K562 (cell line): Measurements from ENCODE around the gene RPS2. TPM values are rescaled to one million over a fixed set of nuclear protein-coding genes. Genes with fewer than 3 reads are reported as not detected.
A peak's percentile ranks its signal among the peaks of the same experiment; 100 is the strongest.

Experiments
- ARID2 ChIP-seq: fragments of 450-650 bp; IDR thresholded peaks from 2 replicates; pipeline ENCODE4 v1.6.1; 2017; ENCODE audit warnings: antibody characterized with exemption, mild to moderate bottlenecking
- BRD4 ChIP-seq: fragments of 200-600 bp; sonication (generic); IDR thresholded peaks from 2 replicates; pipeline ENCODE4 v1.6.1; 2017; ENCODE audit warnings: inconsistent platforms
- DACH1 ChIP-seq: fragments of 450-650 bp; IDR thresholded peaks from 2 replicates; pipeline ENCODE4 v1.6.1; 2018; ENCODE audit not compliant: partially characterized antibody
- FOS ChIP-seq: IDR thresholded peaks from 3 replicates; pipeline ENCODE4 v1.6.1; 2011; ENCODE audit not compliant: insufficient read length; ENCODE audit errors: extremely low read depth
- JUNB ChIP-seq: fragments of 450-650 bp; formaldehyde crosslinking; conservative IDR thresholded peaks from 2 replicates; pipeline ENCODE4 v1.4.0; 2020; ENCODE audit warnings: mild to moderate bottlenecking
- MAFF ChIP-seq: IDR thresholded peaks from 2 replicates; pipeline ENCODE4 v1.6.1; 2012; ENCODE audit warnings: low read length, improper control_type of control experiment
- SP2 ChIP-seq: IDR thresholded peaks from 2 replicates; pipeline ENCODE4 v1.6.1; 2011; ENCODE audit warnings: mild to moderate bottlenecking, low read depth, low read length, moderate library complexity; ENCODE audit not compliant: poor library complexity, severe bottlenecking; ENCODE audit errors: extremely low read depth
- STAT5A ChIP-seq: IDR thresholded peaks from 2 replicates; pipeline ENCODE4 v1.6.1; 2012; ENCODE audit warnings: low read length, inconsistent platforms, borderline replicate concordance
- TAL1 ChIP-seq: fragments of 450-650 bp; IDR thresholded peaks from 2 replicates; pipeline ENCODE4 v1.6.1; 2016; ENCODE audit warnings: mild to moderate bottlenecking
- TARDBP ChIP-seq: fragments of 450-650 bp; IDR thresholded peaks from 2 replicates; pipeline ENCODE4 v1.6.1; 2016
- ZNF24 ChIP-seq: fragments of 450-650 bp; IDR thresholded peaks from 2 replicates; pipeline ENCODE4 v1.6.1; 2016
- ZNF444 ChIP-seq: fragments of 250-450 bp; sonication (Bioruptor Pico); IDR thresholded peaks from 2 replicates; pipeline ENCODE4 v1.4.0; 2020; ENCODE audit warnings: mild to moderate bottlenecking, moderate library complexity
- ZNF699 ChIP-seq: fragments of 250-450 bp; sonication (Bioruptor Pico); IDR thresholded peaks from 2 replicates; pipeline ENCODE4 v1.8.0; 2021; ENCODE audit warnings: mild to moderate bottlenecking, moderate library complexity; ENCODE audit not compliant: insufficient replicate concordance
- ZNF707 ChIP-seq: fragments of 250-450 bp; sonication (Bioruptor Pico); conservative IDR thresholded peaks from 2 replicates; pipeline ENCODE4 v1.8.0; 2022; ENCODE audit warnings: inconsistent platforms, mild to moderate bottlenecking, moderate library complexity
- ZNF830 ChIP-seq: fragments of 250-450 bp; sonication (Bioruptor Pico); IDR thresholded peaks from 2 replicates; pipeline ENCODE4 v1.5.0; 2021; ENCODE audit warnings: mild to moderate bottlenecking
- polyA plus RNA-seq, 8 experiments: library from polyadenylated mRNA; depleted of rRNA in 4 of 8; stranded (reverse) in 5 of 8; unstranded in 3 of 8; fragments of >200 nt; fragmentation: Nextera tagmentation in 2 of 8; fragmentation: Illumina TruSeq in 1 of 8; extraction: Ambion mirVana in 2 of 8; extraction: Trizol in 1 of 8; gene quantifications; 2 replicates each; pipeline versions ENCODE4 v1.2.1 to v1.2.3, GENCODE V29; 2011 to 2014; ENCODE audit warnings: inconsistent platforms in 1 of 8, missing spikeins in 1 of 8
- total RNA-seq, 7 experiments: library from RNA; depleted of rRNA in 6 of 7; stranded (reverse); fragments of >200 nt in 6 of 7; fragmentation: Illumina TruSeq in 2 of 7; extraction: Trizol in 2 of 7; gene quantifications; 2 replicates each; pipeline versions ENCODE4 v1.2.1 to v1.2.3, GENCODE V29; 2011 to 2021; ENCODE audit warnings: low replicate concordance in 1 of 7
- TF ChIP-seq, protein P1 (sequence below): fragments of 250-450 bp; sonication (Bioruptor Pico); IDR thresholded peaks from 2 replicates; pipeline ENCODE4 v1.8.0; 2021; ENCODE audit warnings: mild to moderate bottlenecking, moderate library complexity
- TF ChIP-seq, protein P2 (sequence below): fragments of 250-450 bp; sonication (Bioruptor Pico); IDR thresholded peaks from 2 replicates; pipeline ENCODE4 v1.8.0; 2022; ENCODE audit warnings: moderate library complexity, mild to moderate bottlenecking, inconsistent platforms
- TF ChIP-seq, protein P3 (sequence below): sonication (generic); formaldehyde crosslinking; IDR thresholded peaks from 2 replicates; pipeline ENCODE4 v1.9.0; 2022; ENCODE audit warnings: mild to moderate bottlenecking, missing genetic modification reagents
- TF ChIP-seq, protein P4 (sequence below): fragments of 250-450 bp; sonication (Bioruptor Pico); IDR thresholded peaks from 2 replicates; pipeline ENCODE4 v1.4.0; 2020; ENCODE audit warnings: mild to moderate bottlenecking, moderate library complexity
- TF ChIP-seq, protein P5 (sequence below): sonication (generic); formaldehyde crosslinking; IDR thresholded peaks from 2 replicates; pipeline ENCODE4 v1.8.0; 2022; ENCODE audit warnings: missing genetic modification reagents, mild to moderate bottlenecking, borderline replicate concordance
- TF ChIP-seq, protein P6 (sequence below): IDR thresholded peaks from 2 replicates; pipeline ENCODE4 v1.6.1; 2012; ENCODE audit warnings: low read depth, low read length, improper control_type of control experiment, borderline replicate concordance

The RPS2 gene
- total and polyA plus RNA-seq, 9 of the 15 experiments (the other 6 are each of a cell fraction or from before 2014, with no cell fraction given): 834 to 4,794 (median 3,793) TPM

DNA sequence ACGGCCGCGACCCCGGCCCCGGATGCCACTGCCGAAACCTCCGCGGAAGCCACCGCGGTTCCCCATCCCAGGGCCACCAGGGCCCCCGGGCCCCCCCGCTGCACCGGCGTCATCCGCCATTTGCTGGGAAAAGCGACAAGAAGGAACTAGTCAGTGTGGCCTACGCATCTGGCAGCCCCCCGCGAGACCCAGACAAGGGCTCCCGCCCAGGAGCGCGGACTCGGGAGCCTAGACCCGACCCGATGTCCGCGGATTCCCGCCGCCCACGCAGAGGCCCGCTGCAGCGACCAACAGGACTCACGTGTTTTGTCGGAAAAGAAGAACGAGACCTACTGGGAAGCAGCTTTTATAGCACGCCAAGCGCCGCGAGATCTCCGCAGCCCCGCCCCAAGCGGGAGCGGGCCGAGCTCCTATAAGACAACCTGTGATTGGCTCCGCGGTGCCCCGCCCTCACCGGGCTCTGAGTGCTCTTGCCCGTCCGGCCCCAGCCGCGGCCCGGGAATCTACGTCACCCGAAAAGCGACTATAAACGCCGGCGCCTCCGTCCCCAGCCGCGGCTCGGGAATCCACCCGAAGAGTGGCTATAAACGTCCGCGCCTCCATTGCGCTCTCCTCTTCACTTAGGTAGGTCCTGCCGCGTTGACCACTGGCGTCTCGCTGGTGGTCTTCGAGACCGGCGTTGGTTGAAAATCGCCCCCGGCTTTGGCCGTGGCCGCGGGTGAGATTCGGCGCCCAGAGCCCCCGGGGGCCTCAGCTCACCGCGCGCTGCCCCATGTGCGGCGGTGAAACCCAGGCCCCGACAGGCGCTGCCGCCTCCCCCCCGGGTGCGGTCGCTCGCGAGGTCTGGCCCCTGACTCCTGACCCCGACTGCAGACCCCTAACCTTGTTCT lies at the start of gene RPS2 (continued):
- TF ChIP-seq, protein P1, sequence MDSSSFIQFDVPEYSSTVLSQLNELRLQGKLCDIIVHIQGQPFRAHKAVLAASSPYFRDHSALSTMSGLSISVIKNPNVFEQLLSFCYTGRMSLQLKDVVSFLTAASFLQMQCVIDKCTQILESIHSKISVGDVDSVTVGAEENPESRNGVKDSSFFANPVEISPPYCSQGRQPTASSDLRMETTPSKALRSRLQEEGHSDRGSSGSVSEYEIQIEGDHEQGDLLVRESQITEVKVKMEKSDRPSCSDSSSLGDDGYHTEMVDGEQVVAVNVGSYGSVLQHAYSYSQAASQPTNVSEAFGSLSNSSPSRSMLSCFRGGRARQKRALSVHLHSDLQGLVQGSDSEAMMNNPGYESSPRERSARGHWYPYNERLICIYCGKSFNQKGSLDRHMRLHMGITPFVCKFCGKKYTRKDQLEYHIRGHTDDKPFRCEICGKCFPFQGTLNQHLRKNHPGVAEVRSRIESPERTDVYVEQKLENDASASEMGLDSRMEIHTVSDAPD (CRISPR knock-in tag): no peak
- TF ChIP-seq, protein P2, sequence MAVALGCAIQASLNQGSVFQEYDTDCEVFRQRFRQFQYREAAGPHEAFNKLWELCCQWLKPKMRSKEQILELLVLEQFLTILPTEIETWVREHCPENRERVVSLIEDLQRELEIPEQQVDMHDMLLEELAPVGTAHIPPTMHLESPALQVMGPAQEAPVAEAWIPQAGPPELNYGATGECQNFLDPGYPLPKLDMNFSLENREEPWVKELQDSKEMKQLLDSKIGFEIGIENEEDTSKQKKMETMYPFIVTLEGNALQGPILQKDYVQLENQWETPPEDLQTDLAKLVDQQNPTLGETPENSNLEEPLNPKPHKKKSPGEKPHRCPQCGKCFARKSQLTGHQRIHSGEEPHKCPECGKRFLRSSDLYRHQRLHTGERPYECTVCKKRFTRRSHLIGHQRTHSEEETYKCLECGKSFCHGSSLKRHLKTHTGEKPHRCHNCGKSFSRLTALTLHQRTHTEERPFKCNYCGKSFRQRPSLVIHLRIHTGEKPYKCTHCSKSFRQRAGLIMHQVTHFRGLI (CRISPR knock-in tag): no peak
- peak; percentile 75 for TF ChIP-seq FOS
- TF ChIP-seq BRD4: peak; percentile 95; the same call in 1 of the 2 replicates
- TF ChIP-seq, protein P3, sequence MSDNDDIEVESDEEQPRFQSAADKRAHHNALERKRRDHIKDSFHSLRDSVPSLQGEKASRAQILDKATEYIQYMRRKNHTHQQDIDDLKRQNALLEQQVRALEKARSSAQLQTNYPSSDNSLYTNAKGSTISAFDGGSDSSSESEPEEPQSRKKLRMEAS (CRISPR knock-in tag): peak; percentile 88
- TF ChIP-seq MAFF: peak; percentile 36; the same call in 1 of the 2 replicates
- no peak for TF ChIP-seq ZNF699 (CRISPR knock-in tag)
- TF ChIP-seq JUNB: no peak
- no peak for TF ChIP-seq ZNF24
- no peak for TF ChIP-seq SP2
- TF ChIP-seq ZNF707 (CRISPR knock-in tag): peak; percentile 54; the same call in 1 of the 2 replicates
- 0 out of 2 replicates have a peak, but pooled peaks have one; percentile 93 for TF ChIP-seq ZNF830 (CRISPR knock-in tag)
- no peak for TF ChIP-seq ARID2
- no peak for TF ChIP-seq ZNF444 (CRISPR knock-in tag)
- TF ChIP-seq TAL1: no peak
- TF ChIP-seq, protein P4, sequence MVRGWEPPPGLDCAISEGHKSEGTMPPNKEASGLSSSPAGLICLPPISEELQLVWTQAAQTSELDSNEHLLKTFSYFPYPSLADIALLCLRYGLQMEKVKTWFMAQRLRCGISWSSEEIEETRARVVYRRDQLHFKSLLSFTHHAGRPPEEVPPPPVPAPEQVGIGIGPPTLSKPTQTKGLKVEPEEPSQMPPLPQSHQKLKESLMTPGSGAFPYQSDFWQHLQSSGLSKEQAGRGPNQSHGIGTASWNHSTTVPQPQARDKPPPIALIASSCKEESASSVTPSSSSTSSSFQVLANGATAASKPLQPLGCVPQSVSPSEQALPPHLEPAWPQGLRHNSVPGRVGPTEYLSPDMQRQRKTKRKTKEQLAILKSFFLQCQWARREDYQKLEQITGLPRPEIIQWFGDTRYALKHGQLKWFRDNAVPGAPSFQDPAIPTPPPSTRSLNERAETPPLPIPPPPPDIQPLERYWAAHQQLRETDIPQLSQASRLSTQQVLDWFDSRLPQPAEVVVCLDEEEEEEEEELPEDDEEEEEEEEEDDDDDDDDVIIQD (CRISPR knock-in tag): no peak
- TF ChIP-seq DACH1: no peak
- TF ChIP-seq STAT5A: no peak; the same call in 1 of the 2 replicates
- TF ChIP-seq, protein P5, sequence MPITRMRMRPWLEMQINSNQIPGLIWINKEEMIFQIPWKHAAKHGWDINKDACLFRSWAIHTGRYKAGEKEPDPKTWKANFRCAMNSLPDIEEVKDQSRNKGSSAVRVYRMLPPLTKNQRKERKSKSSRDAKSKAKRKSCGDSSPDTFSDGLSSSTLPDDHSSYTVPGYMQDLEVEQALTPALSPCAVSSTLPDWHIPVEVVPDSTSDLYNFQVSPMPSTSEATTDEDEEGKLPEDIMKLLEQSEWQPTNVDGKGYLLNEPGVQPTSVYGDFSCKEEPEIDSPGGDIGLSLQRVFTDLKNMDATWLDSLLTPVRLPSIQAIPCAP: no peak
- no peak for TF ChIP-seq TARDBP
- TF ChIP-seq, protein P6, sequence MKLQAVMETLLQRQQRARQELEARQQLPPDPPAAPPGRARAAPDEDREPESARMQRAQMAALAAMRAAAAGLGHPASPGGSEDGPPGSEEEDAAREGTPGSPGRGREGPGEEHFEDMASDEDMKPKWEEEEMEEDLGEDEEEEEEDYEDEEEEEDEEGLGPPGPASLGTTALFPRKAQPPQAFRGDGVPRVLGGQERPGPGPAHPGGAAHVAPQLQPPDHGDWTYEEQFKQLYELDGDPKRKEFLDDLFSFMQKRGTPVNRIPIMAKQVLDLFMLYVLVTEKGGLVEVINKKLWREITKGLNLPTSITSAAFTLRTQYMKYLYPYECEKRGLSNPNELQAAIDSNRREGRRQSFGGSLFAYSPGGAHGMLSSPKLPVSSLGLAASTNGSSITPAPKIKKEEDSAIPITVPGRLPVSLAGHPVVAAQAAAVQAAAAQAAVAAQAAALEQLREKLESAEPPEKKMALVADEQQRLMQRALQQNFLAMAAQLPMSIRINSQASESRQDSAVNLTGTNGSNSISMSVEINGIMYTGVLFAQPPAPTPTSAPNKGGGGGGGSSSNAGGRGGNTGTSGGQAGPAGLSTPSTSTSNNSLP: no peak
